ENCODE data around the gene LHFPL5.

The LHFPL5 gene

DNA sequence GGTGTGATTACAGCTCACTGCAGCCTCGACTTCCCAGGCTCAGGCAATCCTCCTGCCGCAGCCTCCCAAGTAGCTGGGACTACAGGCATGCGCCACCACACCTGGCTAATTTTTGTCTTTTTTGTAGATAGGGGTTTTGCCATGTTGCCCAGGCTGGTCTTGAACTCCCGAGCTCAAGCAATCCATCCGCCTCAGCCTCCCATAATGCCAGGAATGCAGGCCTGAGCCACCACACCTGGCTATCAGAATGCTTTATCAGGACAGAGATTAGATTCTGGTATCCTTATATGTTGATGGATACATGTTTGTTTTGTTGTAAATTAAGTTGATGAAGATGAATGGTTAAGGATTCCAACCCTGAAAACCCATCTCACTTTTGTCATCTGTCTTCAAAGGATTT lies 24.2 kb downstream of the LHFPL5 start:
- TF ChIP-seq CTCF (IDR thresholded peaks at IDR 0.05; ENCODE audit: low read depth, low read length): no peak
- H3K4me3 ChIP-seq (ENCODE audit: low read depth, low read length): no peak overlapping the region

GRCh38 chr6:35831257-35832007 lies 26.3 kb downstream of the LHFPL5 start:
- no peak overlapping the region for H3K4me3 ChIP-seq (ENCODE audit: low read depth, low read length)
- TF ChIP-seq CTCF (IDR thresholded peaks at IDR 0.05; ENCODE audit: low read depth, low read length): no peak

DNA sequence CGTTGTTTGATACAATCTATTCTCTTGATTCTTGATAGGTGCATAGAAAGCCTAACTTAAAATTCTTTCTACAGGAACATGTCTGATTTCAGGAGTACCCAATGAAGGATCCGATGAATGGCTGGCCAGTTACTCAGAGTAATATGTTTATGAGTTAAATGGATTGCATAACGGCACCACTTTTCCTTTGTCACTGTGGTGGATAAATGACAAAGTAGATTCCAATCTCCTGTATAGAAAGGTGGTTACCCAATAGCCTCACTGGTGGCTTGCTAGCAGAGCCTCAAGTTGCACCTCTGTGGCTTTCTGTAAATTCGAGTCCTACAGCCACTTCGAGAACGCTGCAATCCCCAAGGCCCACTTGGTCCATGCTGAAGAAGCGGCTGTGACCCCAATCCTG lies 28.4 kb downstream of the LHFPL5 start:
- no peak for TF ChIP-seq CTCF (IDR thresholded peaks at IDR 0.05; ENCODE audit: low read depth, low read length)
- H3K4me3 ChIP-seq (ENCODE audit: low read depth, low read length): no peak overlapping the region

DNA sequence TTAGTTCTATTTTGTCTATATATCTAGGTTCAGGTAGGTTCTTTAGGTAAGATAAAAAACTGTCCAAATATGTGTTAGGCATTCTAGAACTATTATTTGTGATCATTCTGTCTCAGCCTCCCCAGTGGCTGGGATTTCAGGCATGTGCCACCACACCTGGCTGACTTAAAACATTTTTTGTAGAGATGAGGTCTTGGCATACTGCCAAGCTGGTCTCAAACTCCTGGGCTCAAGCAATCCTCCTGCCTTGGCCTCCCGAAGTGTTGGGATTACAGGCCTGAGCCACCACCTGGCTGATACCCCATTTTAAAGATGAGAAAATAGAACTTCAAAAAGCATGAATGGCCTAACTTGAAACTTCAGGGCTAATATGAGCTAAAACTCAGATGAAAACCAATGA lies 33.9 kb downstream of the LHFPL5 start:
- no peak for TF ChIP-seq CTCF (IDR thresholded peaks at IDR 0.05; ENCODE audit: low read depth, low read length)
- no peak overlapping the region for H3K4me3 ChIP-seq (ENCODE audit: low read depth, low read length)

- no peak for TF ChIP-seq CTCF (IDR thresholded peaks at IDR 0.05; ENCODE audit: low read depth, low read length)
- H3K4me3 ChIP-seq (ENCODE audit: low read depth, low read length): no peak overlapping the region
Measured at GRCh38 chr6:35842381-35842780, 37.2 kb downstream of the LHFPL5 start.

DNA sequence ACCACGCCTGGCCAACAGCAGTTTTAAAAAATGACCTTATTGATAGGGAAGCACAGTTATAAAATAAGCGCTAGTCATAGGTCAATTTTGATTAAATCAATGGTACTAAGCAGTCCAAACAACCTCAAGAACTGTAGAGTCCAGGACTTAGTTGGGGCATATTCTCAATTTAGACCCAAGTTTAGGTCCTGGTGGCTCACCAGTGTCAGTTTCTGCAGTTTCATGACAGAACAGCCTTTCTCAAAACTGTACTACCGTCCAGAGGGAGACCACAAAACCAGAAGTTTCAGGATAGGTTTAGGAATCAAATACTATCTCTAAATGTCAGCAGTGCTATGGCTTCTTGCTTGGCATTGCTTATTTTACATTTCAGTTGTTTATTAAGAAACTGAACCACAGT lies 39.1 kb downstream of the LHFPL5 start:
- TF ChIP-seq CTCF (IDR thresholded peaks at IDR 0.05; ENCODE audit: low read depth, low read length): no peak
- H3K4me3 ChIP-seq (ENCODE audit: low read depth, low read length): no peak overlapping the region

GRCh38 chr6:35850208-35850607 lies 45.1 kb downstream of the LHFPL5 start:
- TF ChIP-seq CTCF (IDR thresholded peaks at IDR 0.05; ENCODE audit: low read depth, low read length): no peak
- no peak overlapping the region for H3K4me3 ChIP-seq (ENCODE audit: low read depth, low read length)
